PC-9 (cell line): ENCODE data around the gene RC3H1. TPM values are rescaled to one million over a fixed set of nuclear protein-coding genes. Genes with fewer than 3 reads are reported as not detected.

Experiments
- BruUV-seq: library from RNA; stranded (reverse); fragments of 400-500 nt; replicated peaks from 2 replicates; lab custom pipeline; 2021; lab: Mats Ljungman, UMichigan
- CTCF ChIA-PET: fragments of 300-600 bp; sonication (Branson Sonifier 250); formaldehyde crosslinking; loops from one replicate; lab custom pipeline; 2022; ENCODE audit warnings: antibody characterized with exemption; lab: Charles Lee
- POLR2A ChIA-PET: fragments of 300-600 bp; sonication (Branson Sonifier 250); formaldehyde crosslinking; loops from one replicate; lab custom pipeline; 2022; ENCODE audit warnings: antibody characterized with exemption; ENCODE audit not compliant: unreplicated experiment; lab: Charles Lee
- DNase-seq, 2 experiments: peaks; one replicate each; pipeline versions ENCODE4 v3.0.0 to v3.0.0-alpha.2; 2015 to 2022; ENCODE audit warnings: mixed read lengths in 1 of 2
- H2AFZ ChIP-seq: fragments of 200-600 bp; sonication (generic); 2 replicates; pipeline ENCODE4 v1.8.1; 2017; ENCODE audit warnings: antibody characterized with exemption
- H3F3A ChIP-seq: fragments of 200-600 bp; sonication (generic); 2 replicates; pipeline ENCODE4 v1.8.1; 2017; ENCODE audit warnings: antibody characterized with exemption, mild to moderate bottlenecking, low read depth; ENCODE audit not compliant: insufficient read depth
- H3K27ac ChIP-seq: fragments of 200-600 bp; sonication (generic); 2 replicates; pipeline ENCODE4 v1.6.1; 2016; ENCODE audit warnings: mixed run types
- H3K27me3 ChIP-seq: fragments of 200-600 bp; sonication (generic); 2 replicates; pipeline ENCODE4 v1.6.1; 2016; ENCODE audit warnings: low read depth, mixed run types; ENCODE audit not compliant: insufficient read depth
- H3K36me3 ChIP-seq: fragments of 200-600 bp; sonication (generic); 2 replicates; pipeline ENCODE4 v1.6.1; 2016; ENCODE audit warnings: low read depth, mixed run types
- H3K4me1 ChIP-seq: fragments of 200-600 bp; sonication (generic); replicated peaks from 2 replicates; pipeline ENCODE4 v1.6.1; 2016; ENCODE audit warnings: mixed run types; ENCODE audit not compliant: insufficient read depth
- H3K4me2 ChIP-seq: fragments of 200-600 bp; sonication (generic); 2 replicates; pipeline ENCODE4 v1.6.1; 2017; ENCODE audit warnings: mixed run types
- H3K4me3 ChIP-seq: fragments of 200-600 bp; sonication (generic); 2 replicates; pipeline ENCODE4 v1.6.1; 2016; ENCODE audit warnings: mixed run types
- H3K79me2 ChIP-seq: fragments of 200-600 bp; sonication (generic); 2 replicates; pipeline ENCODE4 v1.6.1; 2017; ENCODE audit warnings: low read depth, mixed run types
- H3K9me2 ChIP-seq: fragments of 200-600 bp; sonication (generic); 2 replicates; pipeline ENCODE4 v1.8.1; 2017; ENCODE audit warnings: mild to moderate bottlenecking; ENCODE audit not compliant: insufficient read depth
- H3K9me3 ChIP-seq: fragments of 200-600 bp; sonication (generic); 2 replicates; pipeline ENCODE4 v1.8.1; 2016; ENCODE audit warnings: low read depth; ENCODE audit not compliant: insufficient read depth
- H4K20me1 ChIP-seq: fragments of 200-600 bp; sonication (generic); 2 replicates; pipeline ENCODE4 v1.8.1; 2017; ENCODE audit not compliant: insufficient read depth
- EZH2 ChIP-seq: fragments of 200-600 bp; sonication (generic); IDR thresholded peaks from 2 replicates; pipeline ENCODE4 v1.8.0; 2017; ENCODE audit warnings: antibody characterized with exemption, low read depth
- intact Hi-C: fragments of 100-400 bp; cut with micrococcal nuclease; formaldehyde crosslinking; loops from one replicate; pipeline ENCODE4 v1.10.0; 2022; ENCODE audit not compliant: unreplicated experiment
- total RNA-seq: library from RNA; stranded (reverse); gene quantifications from 2 replicates; pipeline ENCODE4 v1.2.3, GENCODE V29; 2021
- TF ChIP-seq, protein P1 (sequence below): fragments of 200-600 bp; sonication (generic); conservative IDR thresholded peaks from 2 replicates; pipeline ENCODE4 v1.6.1; 2017; ENCODE audit warnings: mixed run types, antibody characterized with exemption, mild to moderate bottlenecking, moderate library complexity

The RC3H1 gene
- total RNA-seq, 1 experiment from 2014 or later, result 29.5 TPM

DNA sequence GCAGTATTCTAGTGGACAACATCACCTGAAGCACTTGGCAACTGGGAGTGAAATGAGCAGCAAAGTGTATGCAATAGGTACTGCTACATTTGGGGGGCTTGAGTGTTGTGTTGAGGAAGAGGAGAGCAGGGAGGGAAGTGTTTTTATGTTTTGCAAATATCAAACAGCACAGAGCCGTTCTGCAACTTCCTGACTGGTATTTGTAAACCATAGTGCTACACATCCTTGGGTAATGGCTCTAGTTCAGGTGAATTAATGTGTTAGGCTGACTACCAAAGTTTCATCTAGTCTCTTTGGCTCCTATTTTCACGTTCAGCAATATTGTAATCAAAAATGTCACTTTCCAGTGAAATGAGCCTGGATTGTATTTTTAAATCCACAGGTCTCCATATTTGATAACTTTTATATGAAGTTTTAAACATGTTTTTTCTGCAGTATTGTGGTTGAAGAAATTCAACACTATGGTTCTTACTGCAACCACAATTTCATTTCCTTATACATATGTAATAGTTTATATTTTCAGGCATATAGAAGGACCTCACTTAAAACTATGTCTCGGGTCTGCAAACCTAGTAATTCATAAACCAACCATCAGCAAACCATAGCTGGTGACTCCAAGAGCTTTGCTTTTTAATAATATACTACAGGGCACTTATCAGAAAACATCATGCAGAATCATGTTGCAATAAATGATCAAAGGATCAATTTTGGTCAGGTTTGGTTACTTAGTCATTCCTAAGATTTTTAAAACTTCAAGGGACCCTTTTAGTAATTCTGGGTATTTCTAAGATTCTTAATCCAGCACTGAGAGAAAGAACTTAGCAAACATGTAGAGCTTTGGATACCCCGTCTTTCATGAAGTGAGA is 135.2 kb downstream of the RC3H1 start:
- no peak overlapping the region for H3K4me3 ChIP-seq
- H3K36me3 ChIP-seq, result 0 out of 2 replicates have a peak, but pooled peaks cover 4% of the 10 kb centered on the region
- no peaks in the 10 kb centered on the region for H3K9me2 ChIP-seq
- H3F3A ChIP-seq, result no peaks in the 10 kb centered on the region
- H3K4me1 ChIP-seq, result no peaks in the 10 kb centered on the region
- H3K9me3 ChIP-seq, result no peaks in the 10 kb centered on the region
- no peak for TF ChIP-seq EZH2
- TF ChIP-seq, protein P1, sequence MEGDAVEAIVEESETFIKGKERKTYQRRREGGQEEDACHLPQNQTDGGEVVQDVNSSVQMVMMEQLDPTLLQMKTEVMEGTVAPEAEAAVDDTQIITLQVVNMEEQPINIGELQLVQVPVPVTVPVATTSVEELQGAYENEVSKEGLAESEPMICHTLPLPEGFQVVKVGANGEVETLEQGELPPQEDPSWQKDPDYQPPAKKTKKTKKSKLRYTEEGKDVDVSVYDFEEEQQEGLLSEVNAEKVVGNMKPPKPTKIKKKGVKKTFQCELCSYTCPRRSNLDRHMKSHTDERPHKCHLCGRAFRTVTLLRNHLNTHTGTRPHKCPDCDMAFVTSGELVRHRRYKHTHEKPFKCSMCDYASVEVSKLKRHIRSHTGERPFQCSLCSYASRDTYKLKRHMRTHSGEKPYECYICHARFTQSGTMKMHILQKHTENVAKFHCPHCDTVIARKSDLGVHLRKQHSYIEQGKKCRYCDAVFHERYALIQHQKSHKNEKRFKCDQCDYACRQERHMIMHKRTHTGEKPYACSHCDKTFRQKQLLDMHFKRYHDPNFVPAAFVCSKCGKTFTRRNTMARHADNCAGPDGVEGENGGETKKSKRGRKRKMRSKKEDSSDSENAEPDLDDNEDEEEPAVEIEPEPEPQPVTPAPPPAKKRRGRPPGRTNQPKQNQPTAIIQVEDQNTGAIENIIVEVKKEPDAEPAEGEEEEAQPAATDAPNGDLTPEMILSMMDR, result no peak
- BruUV-seq, result no TSS peak
- no peak overlapping the region for H3K4me2 ChIP-seq
- H3K27me3 ChIP-seq, result no peaks in the 10 kb centered on the region
- intact Hi-C loops, result no loop called here
- H3K79me2 ChIP-seq, result no peaks in the 10 kb centered on the region
- H2AFZ ChIP-seq, result no peak overlapping the region
- no peak overlapping the region for H3K27ac ChIP-seq
- no peak for DNase-seq
- CTCF ChIA-PET, result no interaction called here
- H4K20me1 ChIP-seq, result no peaks in the 10 kb centered on the region
- POLR2A ChIA-PET, result no interaction called here

DNA sequence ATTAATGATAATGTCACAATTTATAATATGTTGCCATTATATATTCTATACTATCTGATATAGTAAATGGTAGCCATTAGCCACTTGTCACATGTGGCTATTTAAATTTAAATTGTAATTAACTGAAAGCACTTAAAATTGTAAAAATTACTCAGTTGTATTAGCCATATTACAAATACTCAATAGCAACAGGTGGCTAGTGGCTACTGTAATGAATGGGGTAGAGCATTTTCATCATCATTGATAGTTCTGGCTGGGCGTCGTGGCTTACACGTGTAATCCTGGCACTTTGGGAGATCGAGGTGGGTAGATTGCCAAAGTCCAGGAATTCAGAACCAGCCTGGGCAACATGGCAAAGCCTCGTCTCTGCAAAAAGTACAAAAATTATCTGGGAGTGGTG is 137.5 kb downstream of the RC3H1 start:
- ChIA-PET POLR2A (no interaction called here), CTCF (no interaction called here)
- H3K36me3 ChIP-seq, result 0 out of 2 replicates have a peak, but pooled peaks cover 4% of the 10 kb centered on the region

More for the DNA sequence above, 137.5 kb downstream of the RC3H1 start:
- no peaks in the 10 kb centered on the region for H3K9me3 ChIP-seq
- H2AFZ ChIP-seq, result no peak overlapping the region
- no peak overlapping the region for H3K4me3 ChIP-seq
- intact Hi-C loops, result no loop called here
- no peaks in the 10 kb centered on the region for H3K9me2 ChIP-seq
- no peak overlapping the region for H3K4me2 ChIP-seq
- H4K20me1 ChIP-seq, result no peaks in the 10 kb centered on the region
- no TSS peak for BruUV-seq
- 0 out of 2 replicates have a peak, but pooled peaks cover 3% of the 10 kb centered on the region for H3F3A ChIP-seq
- no peaks in the 10 kb centered on the region for H3K4me1 ChIP-seq
- no peak for DNase-seq
- no peaks in the 10 kb centered on the region for H3K27me3 ChIP-seq
- TF ChIP-seq, protein P1, result no peak
- no peak for TF ChIP-seq EZH2
- no peaks in the 10 kb centered on the region for H3K79me2 ChIP-seq
- H3K27ac ChIP-seq, result no peak overlapping the region

Other genes with a start within 250 kb of the RC3H1 start
- gene DARS2, start 197.7 kb downstream of the RC3H1 start, total RNA-seq, result 15.0 and 18.3 TPM in 2 replicates
- gene CENPL, start 197.5 kb downstream of the RC3H1 start, total RNA-seq, result 14.4 and 19.5 TPM in 2 replicates
- 234 and 352 TPM in 2 replicates for gene GAS5, start 154.4 kb downstream of the RC3H1 start, total RNA-seq
- 7.4 and 8.3 TPM in 2 replicates for gene ZBTB37, start 154.0 kb downstream of the RC3H1 start, total RNA-seq
- gene SERPINC1, start 105.0 kb downstream of the RC3H1 start, total RNA-seq, result 0.44 TPM in 1 of 2 replicates, not detected in the other
- gene RABGAP1L, start 137.2 kb upstream of the RC3H1 start, total RNA-seq, result 56.7 and 57.4 TPM in 2 replicates